GM21737 (cell line): Measurements from ENCODE around the gene PTAFR.
"Not testable (repeated sequence)": the region's sequence is repeated elsewhere in the genome, so short reads cannot be mapped to it uniquely, and the experiment has no call there.

ENCODE experiments used
- ATAC-seq: cut with Tn5 transposase; IDR thresholded peaks from one replicate; pipeline ENCODE4 v1.9.1; 2021; ENCODE audit warnings: mild to moderate bottlenecking, moderate library complexity; ENCODE audit not compliant: unreplicated experiment

Gene PTAFR

GRCh38 chr1:28147264-28148094 lies 29.0 kb downstream of the PTAFR start:
- ATAC-seq = peak; percentile 16

GRCh38 chr1:28145728-28146127 lies 30.8 kb downstream of the PTAFR start:
- ATAC-seq = no peak

- ATAC-seq = peak; percentile 63
Observed at GRCh38 chr1:28144203-28145135, 32.0 kb downstream of the PTAFR start.

GRCh38 chr1:28143496-28144202 lies 32.8 kb downstream of the PTAFR start:
- ATAC-seq = no peak

GRCh38 chr1:28141685-28142084 lies 34.8 kb downstream of the PTAFR start:
- no peak for ATAC-seq

- not testable (repeated sequence) for ATAC-seq
Observed at GRCh38 chr1:28139866-28140265, 36.6 kb downstream of the PTAFR start.

GRCh38 chr1:28139025-28139712 lies 37.3 kb downstream of the PTAFR start:
- ATAC-seq = no peak

- ATAC-seq = no peak
Observed at GRCh38 chr1:28136922-28137613, 39.4 kb downstream of the PTAFR start.

GRCh38 chr1:28136169-28136921 lies 40.1 kb downstream of the PTAFR start:
- ATAC-seq = no peak

- no peak for ATAC-seq
Observed at GRCh38 chr1:28135371-28136168, 40.9 kb downstream of the PTAFR start.

- no peak for ATAC-seq
Observed at GRCh38 chr1:28134651-28135207, 41.8 kb downstream of the PTAFR start.

GRCh38 chr1:28132171-28133167 lies 44.0 kb downstream of the PTAFR start:
- no peak for ATAC-seq

GRCh38 chr1:28130901-28131300 lies 45.6 kb downstream of the PTAFR start:
- no peak for ATAC-seq

- no peak for ATAC-seq
Observed at GRCh38 chr1:28129150-28129549, 47.3 kb downstream of the PTAFR start.

GRCh38 chr1:28127617-28128257 lies 48.8 kb downstream of the PTAFR start:
- no peak for ATAC-seq

- no peak for ATAC-seq
Observed at GRCh38 chr1:28126783-28127490, 49.6 kb downstream of the PTAFR start.
